ENCODE measurements around the gene HEBP2. TPM values are rescaled to one million over a fixed set of nuclear protein-coding genes. Genes with fewer than 3 reads are reported as not detected.

HEBP2 gene
- total RNA-seq, 1 donor from 2014 or later, result 26.2 TPM

DNA sequence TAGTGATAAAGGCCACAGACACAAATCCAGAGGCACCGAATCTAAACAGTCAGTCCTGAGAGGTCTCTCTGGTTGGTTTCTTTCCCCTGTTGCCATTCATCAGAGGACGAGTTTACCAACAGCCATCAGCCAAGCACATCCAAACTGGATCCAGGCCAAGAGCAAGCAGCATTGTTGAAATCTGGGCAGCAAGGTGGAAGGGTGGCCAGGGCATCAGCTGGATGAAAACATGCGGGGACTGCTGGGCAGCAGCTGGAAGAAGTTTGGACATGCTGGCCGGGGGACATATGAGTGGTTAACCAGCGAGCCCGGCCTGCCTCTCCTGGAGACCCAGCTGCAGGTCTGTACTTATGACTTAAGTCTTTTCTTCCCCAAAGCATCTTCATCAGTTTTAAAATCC is 26.2 kb upstream of the HEBP2 start, which contains the start of gene SMIM28:
TSS of gene SMIM28 (plus strand) at position 62 of the 400 bp plus-strand sequence. CDS start at position 230, 168 bp downstream.
- ChIA-PET CTCF (no interaction called here), POLR2A (no interaction called here)
- H3K27me3 Mint-ChIP-seq, result peaks cover 2% of the 10 kb centered on the region
- no peaks in the 10 kb centered on the region for H3K4me1 Mint-ChIP-seq
- no peaks in the 10 kb centered on the region for H3K36me3 Mint-ChIP-seq (ENCODE audit: low read depth)
- no peak for ATAC-seq (ENCODE audit: low read depth)
- DNase-seq, result no peak
- TF ChIP-seq, protein P1, sequence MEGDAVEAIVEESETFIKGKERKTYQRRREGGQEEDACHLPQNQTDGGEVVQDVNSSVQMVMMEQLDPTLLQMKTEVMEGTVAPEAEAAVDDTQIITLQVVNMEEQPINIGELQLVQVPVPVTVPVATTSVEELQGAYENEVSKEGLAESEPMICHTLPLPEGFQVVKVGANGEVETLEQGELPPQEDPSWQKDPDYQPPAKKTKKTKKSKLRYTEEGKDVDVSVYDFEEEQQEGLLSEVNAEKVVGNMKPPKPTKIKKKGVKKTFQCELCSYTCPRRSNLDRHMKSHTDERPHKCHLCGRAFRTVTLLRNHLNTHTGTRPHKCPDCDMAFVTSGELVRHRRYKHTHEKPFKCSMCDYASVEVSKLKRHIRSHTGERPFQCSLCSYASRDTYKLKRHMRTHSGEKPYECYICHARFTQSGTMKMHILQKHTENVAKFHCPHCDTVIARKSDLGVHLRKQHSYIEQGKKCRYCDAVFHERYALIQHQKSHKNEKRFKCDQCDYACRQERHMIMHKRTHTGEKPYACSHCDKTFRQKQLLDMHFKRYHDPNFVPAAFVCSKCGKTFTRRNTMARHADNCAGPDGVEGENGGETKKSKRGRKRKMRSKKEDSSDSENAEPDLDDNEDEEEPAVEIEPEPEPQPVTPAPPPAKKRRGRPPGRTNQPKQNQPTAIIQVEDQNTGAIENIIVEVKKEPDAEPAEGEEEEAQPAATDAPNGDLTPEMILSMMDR (IDR thresholded peaks at IDR 0.05), result no peak
- intact Hi-C loops (cut with micrococcal nuclease), result no loop called here
- no peaks in the 10 kb centered on the region for H3K9me3 Mint-ChIP-seq
- no peak within 1 kb of the TSS for H3K4me3 Mint-ChIP-seq
- no peak within 1 kb of the TSS for H3K27ac Mint-ChIP-seq

DNA sequence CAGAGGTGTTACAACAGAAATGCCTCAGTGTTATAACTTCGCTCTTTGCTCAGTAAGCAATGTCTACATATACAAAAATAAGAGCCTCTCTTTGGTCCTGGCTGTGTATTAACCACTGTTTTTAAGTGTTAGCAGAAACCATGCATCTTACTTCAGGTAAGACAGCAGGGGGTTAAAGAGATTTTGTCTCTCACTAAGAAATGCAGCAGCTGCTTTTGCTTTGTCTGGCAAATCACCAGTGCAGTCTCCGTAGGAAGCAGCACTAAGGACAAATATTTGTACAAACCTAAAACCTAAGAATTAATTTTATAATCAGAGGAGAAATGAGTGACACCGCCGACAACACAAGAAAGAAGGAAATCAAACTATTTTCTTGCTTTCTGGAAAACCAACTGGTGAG is 25.6 kb upstream of the HEBP2 start:
- no peak overlapping the region for H3K27ac Mint-ChIP-seq
- POLR2A ChIA-PET, result no interaction called here
- CTCF ChIA-PET, result no interaction called here
- ATAC-seq (ENCODE audit: low read depth) (no peak), DNase-seq (no peak)
- H3K9me3 Mint-ChIP-seq, result no peaks in the 10 kb centered on the region
- peaks cover 2% of the 10 kb centered on the region for H3K27me3 Mint-ChIP-seq
- TF ChIP-seq, protein P1 (IDR thresholded peaks at IDR 0.05), result no peak
- H3K36me3 Mint-ChIP-seq (ENCODE audit: low read depth), result no peaks in the 10 kb centered on the region
- intact Hi-C loops (cut with micrococcal nuclease), result no loop called here
- H3K4me1 Mint-ChIP-seq, result no peaks in the 10 kb centered on the region
- H3K4me3 Mint-ChIP-seq, result no peak overlapping the region

DNA sequence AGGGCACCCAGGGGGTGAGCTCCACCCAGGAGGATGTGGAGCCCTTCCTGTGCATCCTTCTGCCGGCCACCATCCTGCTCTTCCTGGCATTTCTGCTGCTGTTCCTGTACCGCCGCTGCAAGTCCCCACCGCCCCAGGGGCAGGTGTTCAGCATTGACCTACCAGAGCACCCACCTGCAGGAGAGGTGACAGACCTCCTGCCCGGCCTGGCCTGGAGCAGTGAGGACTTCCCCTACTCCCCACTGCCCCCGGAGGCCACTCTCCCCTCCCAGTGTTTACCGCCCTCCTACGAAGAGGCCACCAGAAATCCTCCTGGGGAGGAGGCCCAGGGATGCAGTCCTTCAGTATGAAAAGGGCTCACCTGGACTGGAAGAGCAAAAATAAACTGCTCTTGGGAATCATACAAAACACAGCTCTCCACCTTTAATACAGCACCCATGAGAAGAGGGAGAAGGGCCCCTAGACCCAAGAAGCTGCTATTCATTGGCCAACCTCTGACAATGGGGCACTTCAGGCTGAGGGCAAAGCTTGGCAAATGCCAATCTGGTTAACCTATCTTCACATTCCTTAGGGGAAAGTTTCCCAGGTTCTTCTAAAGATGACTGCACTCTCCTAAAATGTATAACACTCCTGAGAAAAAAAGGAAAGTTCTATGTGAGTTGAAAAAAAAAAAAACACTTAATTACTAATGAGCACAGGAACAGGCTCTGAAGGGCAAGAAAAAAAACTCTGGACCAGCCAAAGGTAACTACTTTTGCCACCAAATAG is 21.3 kb upstream of the HEBP2 start:
- TF ChIP-seq, protein P1 (IDR thresholded peaks at IDR 0.05), result no peak
- no peak overlapping the region for H3K4me3 Mint-ChIP-seq
- H3K36me3 Mint-ChIP-seq (ENCODE audit: low read depth), result no peaks in the 10 kb centered on the region
- H3K9me3 Mint-ChIP-seq, result no peaks in the 10 kb centered on the region
- H3K4me1 Mint-ChIP-seq, result no peaks in the 10 kb centered on the region
- DNase-seq, result no peak
- peaks cover 2% of the 10 kb centered on the region for H3K27me3 Mint-ChIP-seq
- no peak for ATAC-seq (ENCODE audit: low read depth)
- ChIA-PET CTCF (interaction anchor here (0.7 kb wide), 1 partner anchor 52 kb away, joined by 4 read pairs; no protein-coding TSS in a partner anchor), POLR2A (no interaction called here)
- intact Hi-C loops (cut with micrococcal nuclease), result no loop called here
- no peak overlapping the region for H3K27ac Mint-ChIP-seq

DNA sequence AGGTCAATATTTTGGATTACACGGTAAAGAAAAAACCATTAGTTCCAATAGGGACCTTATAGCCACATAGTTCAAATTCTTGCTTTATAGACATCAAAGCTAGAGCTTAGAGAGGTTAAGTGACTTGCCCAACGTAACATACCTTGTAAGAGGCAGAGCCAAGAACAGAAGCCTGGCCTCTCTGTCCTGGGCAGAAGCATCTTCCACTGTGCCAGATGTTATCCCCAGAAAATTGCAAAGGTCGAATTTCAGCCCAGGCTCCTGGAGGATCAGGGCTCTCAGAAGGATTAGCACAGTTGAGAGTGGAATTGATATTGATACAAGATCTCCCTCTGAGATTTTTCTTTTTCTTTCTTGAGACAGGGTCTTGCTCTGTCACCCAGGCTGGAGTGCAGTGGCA is 20.2 kb upstream of the HEBP2 start:
- Mint-ChIP-seq H3K9me3 (no peaks in the 10 kb centered on the region), H3K36me3 (ENCODE audit: low read depth) (no peaks in the 10 kb centered on the region), H3K27me3 (peaks cover 2% of the 10 kb centered on the region), H3K4me3 (no peak overlapping the region), H3K4me1 (no peaks in the 10 kb centered on the region), H3K27ac (no peak overlapping the region)
- intact Hi-C loops (cut with micrococcal nuclease), result no loop called here
- POLR2A ChIA-PET, result no interaction called here
- ATAC-seq (ENCODE audit: low read depth) (no peak), DNase-seq (no peak)
- CTCF ChIA-PET, result no interaction called here
- TF ChIP-seq, protein P1 (IDR thresholded peaks at IDR 0.05), result no peak

DNA sequence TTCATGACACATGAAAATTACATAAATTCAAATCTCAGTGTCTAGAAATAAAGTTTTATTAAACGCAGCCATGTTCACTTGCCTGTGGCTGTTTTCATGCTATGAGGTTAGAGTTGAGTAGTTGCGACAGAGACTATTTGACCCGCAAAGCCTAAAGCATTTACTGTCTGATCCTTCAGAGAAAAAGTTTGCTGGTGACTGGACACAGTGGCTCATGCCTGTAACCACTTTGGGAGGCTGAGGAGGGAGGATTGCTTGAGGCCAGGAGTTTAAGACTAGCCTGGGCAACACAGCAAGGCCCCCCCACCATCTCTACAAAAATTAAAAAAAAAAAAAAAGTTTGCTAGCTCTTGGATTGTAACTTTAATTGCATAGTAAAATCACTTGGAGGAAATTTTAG is 17.1 kb upstream of the HEBP2 start:
- H3K4me1 Mint-ChIP-seq, result no peaks in the 10 kb centered on the region
- no peak overlapping the region for H3K4me3 Mint-ChIP-seq
- CTCF ChIA-PET, result no interaction called here
- H3K9me3 Mint-ChIP-seq, result no peaks in the 10 kb centered on the region
- intact Hi-C loops (cut with micrococcal nuclease), result no loop called here
- H3K27me3 Mint-ChIP-seq, result peaks cover 2% of the 10 kb centered on the region
- ATAC-seq (ENCODE audit: low read depth) (no peak), DNase-seq (no peak)
- POLR2A ChIA-PET, result no interaction called here
- TF ChIP-seq, protein P1 (IDR thresholded peaks at IDR 0.05), result no peak
- no peak overlapping the region for H3K27ac Mint-ChIP-seq
- H3K36me3 Mint-ChIP-seq (ENCODE audit: low read depth), result no peaks in the 10 kb centered on the region

Measured in activated B cell treated with CpG ODN at 0.5 μM for 24 hours (primary cell).